ENCODE results near the gene ZNF254.
"Not testable (repeated sequence)": the region's sequence is repeated elsewhere in the genome, so short reads cannot be mapped to it uniquely, and the experiment has no call there.

Gene ZNF254

GRCh38 chr19:24086974-24087595, at the start of gene ZNF254:
Gene ZNF254 (plus strand): TSS chr19:24087187. CDS start chr19:24087308, 121 bp downstream.
- FAIRE-seq = peak; percentile 41
- DNase-seq (ENCODE audit: insufficient read length, low spot score) = peak; percentile 71
- TF ChIP-seq CTCF (IDR thresholded peaks at IDR 0.05; ENCODE audit: insufficient read depth, missing control alignments) = no peak

GRCh38 chr19:24040621-24041020, 46.4 kb upstream of the ZNF254 start:
- no peak for FAIRE-seq
- DNase-seq (ENCODE audit: insufficient read length, low spot score) = no peak

GRCh38 chr19:24041326-24041725, 45.7 kb upstream of the ZNF254 start:
- not testable (repeated sequence) for FAIRE-seq; DNase-seq (ENCODE audit: insufficient read length, low spot score)

More at GRCh38 chr19:24040621-24041020, 46.4 kb upstream of the ZNF254 start:
- no peak for TF ChIP-seq CTCF (IDR thresholded peaks at IDR 0.05; ENCODE audit: insufficient read depth, missing control alignments)

- DNase-seq (ENCODE audit: insufficient read length, low spot score) = no peak
- no peak for TF ChIP-seq CTCF (IDR thresholded peaks at IDR 0.05; ENCODE audit: insufficient read depth, missing control alignments)
- FAIRE-seq = no peak
Measured at GRCh38 chr19:24046550-24046949, 40.4 kb upstream of the ZNF254 start.

GRCh38 chr19:24048261-24048660, 38.7 kb upstream of the ZNF254 start:
- no peak for FAIRE-seq
- no peak for TF ChIP-seq CTCF (IDR thresholded peaks at IDR 0.05; ENCODE audit: insufficient read depth, missing control alignments)
- no peak for DNase-seq (ENCODE audit: insufficient read length, low spot score)

GRCh38 chr19:24049537-24049936, 37.5 kb upstream of the ZNF254 start:
- no peak for FAIRE-seq
- no peak for DNase-seq (ENCODE audit: insufficient read length, low spot score)
- no peak for TF ChIP-seq CTCF (IDR thresholded peaks at IDR 0.05; ENCODE audit: insufficient read depth, missing control alignments)

- TF ChIP-seq CTCF (IDR thresholded peaks at IDR 0.05; ENCODE audit: insufficient read depth, missing control alignments) = no peak
- FAIRE-seq (no peak), DNase-seq (ENCODE audit: insufficient read length, low spot score) (no peak)
Measured at GRCh38 chr19:24051516-24051915, 35.5 kb upstream of the ZNF254 start.

GRCh38 chr19:24052811-24053210, 34.2 kb upstream of the ZNF254 start:
- TF ChIP-seq CTCF (IDR thresholded peaks at IDR 0.05; ENCODE audit: insufficient read depth, missing control alignments) = no peak
- FAIRE-seq (no peak), DNase-seq (ENCODE audit: insufficient read length, low spot score) (no peak)

Measured in D721Med (cell line).